GM19324 (cell line): ENCODE measurements around the gene NDUFAF8.
"Not testable (repeated sequence)": the region's sequence is repeated elsewhere in the genome, so short reads cannot be mapped to it uniquely, and the experiment has no call there.

Source experiments
- ATAC-seq: cut with Tn5 transposase; IDR thresholded peaks from one replicate; pipeline ENCODE4 v1.9.1; 2021; ENCODE audit warnings: mild to moderate bottlenecking, moderate library complexity; ENCODE audit not compliant: unreplicated experiment, low FRiP score

NDUFAF8 gene

GRCh38 chr17:81222906-81223761 lies 16.0 kb upstream of the NDUFAF8 start, which contains the start of gene CEP131:
Gene CEP131, minus strand, starts transcription at chr17:81222965. Its CDS starts 2,909 bp downstream, at chr17:81220056.
- peak; percentile 96 for ATAC-seq

- ATAC-seq: no peak
Measured at GRCh38 chr17:81223762-81224130, 15.4 kb upstream of the NDUFAF8 start.

DNA sequence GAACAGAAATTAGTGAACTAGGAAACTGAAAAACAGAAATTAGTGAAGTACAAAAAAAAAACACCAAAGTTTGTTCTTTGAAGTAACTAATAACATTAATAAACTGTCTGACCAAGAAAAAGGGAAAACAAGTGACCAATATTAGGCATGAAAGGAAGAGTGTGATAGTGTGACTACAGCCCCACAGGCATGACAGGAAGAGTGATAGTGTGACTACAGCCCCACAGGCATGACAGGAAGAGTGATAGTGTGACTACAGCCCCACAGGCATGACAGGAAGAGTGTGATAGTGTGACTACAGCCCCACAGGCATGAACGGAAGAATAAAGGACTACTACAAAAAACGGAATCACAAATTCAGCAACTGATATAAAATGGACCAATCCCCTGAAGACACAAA lies 11.5 kb upstream of the NDUFAF8 start:
- ATAC-seq: not testable (repeated sequence)

- no peak for ATAC-seq
Measured at GRCh38 chr17:81228420-81228819, 10.7 kb upstream of the NDUFAF8 start.

DNA sequence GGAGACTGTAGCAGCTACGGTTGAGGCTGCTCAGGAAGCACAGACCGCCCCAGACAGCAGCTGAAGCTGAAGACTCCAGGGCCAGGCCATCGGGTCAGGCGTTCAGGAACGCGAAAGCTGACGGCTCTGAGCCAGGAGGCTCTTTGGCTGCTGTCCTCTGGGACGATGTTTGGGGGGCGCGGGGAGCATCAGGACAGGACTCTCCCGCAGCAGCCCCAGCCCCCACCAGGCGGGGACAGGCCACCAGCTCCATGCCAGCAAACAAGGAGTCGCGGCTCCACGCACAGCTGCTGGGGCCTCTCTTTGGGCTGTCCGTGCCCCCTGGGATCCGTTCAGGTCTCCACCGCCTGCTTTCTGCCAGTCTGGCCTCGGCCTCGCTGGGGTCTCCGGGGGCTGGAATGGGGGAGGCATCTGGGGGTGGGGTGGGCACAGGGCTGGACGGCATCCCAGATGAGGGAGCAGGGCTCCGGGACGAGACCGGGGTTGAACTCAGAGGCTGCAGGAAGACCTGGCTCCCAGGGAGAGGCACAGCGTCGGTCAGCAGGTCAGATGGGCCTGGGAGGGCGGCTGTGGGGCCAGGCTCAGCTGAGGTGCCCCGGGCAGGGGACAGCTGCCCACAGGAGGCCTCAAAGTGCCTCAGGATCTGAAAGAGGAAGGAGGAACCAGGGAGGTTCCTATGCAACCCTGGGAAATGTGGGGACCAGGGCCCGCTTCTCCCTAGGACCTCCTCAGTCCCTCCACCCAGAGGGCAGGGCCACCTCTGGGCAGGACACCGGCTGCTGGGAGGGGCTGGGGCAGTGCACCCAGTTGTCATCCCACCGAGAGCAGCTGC lies 10.1 kb upstream of the NDUFAF8 start:
- no peak for ATAC-seq

DNA sequence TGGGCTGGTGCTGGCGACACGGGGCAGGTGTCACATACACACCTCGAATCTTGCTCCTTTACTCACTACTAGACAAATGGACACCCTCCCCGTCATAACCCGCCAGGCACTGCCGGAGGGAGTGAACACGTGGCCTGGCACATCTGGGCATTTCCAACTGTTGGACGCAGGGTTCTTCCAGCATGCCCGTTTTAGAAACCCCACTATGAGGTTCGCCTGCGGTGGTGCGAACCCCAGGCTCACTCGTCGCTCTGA lies 9.5 kb upstream of the NDUFAF8 start:
- ATAC-seq: no peak

DNA sequence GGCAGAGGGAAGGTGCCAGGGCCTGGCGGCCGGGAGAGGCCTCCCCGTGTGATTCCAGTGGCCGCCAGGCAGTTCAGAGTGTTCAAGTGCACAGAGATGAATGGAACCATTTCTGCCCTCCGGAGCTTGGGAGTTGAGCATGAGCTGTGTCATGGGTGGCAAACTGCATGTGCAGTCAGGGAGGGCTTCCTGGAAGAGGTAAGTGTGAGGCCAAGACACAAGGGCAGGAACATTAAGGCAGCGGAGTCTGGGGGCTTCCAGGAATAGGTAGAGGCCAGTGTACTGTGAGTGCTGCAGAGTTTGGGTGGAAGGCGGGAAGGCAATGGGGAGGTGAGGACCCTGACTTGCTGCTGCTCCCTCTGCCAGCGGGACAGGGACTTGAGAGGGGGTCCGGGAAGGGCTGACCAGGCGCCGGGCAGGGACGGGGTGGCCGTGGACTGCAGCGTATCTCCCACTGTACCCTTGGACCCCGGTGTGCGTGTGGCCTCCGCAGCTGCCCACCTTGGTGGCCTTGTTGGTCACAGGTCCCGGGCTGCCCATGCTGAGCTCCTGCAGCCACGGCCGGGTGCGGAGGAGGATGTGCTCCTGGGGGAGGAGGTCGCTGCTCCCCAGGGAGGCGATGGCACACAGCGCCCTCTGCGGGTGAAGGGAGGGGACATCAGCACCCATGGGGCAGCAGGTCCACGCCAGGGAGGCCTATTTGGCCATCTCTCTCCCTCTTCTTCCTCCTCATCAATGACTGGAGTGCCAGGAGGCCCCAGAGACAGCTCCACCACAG lies 8.9 kb upstream of the NDUFAF8 start:
- ATAC-seq: no peak

DNA sequence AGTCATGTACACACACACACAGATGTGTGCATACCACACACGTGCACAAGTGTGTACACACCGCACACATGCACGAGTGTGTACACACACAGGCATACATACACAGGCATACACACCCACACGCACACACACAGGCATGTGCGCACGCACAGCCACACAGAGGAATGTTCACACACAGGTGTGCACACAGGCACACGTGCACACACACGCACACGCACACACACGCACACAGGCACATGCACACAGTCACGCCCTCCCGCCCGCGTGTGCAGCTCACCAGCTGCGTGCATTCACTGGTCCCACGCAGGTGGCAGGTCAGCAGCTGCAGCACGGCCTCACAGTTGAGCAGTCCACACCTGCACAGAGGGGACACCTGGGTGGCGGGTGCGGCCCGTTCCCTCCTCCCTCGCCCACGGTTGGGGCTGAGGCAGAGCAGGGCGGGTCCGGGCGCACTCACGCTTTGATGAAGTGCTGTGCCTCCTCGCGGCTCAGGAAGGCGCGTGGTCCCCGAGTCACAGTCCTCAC lies 7.9 kb upstream of the NDUFAF8 start:
- ATAC-seq: no peak

- no peak for ATAC-seq
Measured at GRCh38 chr17:81231766-81232581, 7.1 kb upstream of the NDUFAF8 start.

GRCh38 chr17:81232616-81233241 lies 6.4 kb upstream of the NDUFAF8 start:
- ATAC-seq: no peak

- ATAC-seq: no peak
Measured at GRCh38 chr17:81233316-81233715, 5.8 kb upstream of the NDUFAF8 start.

DNA sequence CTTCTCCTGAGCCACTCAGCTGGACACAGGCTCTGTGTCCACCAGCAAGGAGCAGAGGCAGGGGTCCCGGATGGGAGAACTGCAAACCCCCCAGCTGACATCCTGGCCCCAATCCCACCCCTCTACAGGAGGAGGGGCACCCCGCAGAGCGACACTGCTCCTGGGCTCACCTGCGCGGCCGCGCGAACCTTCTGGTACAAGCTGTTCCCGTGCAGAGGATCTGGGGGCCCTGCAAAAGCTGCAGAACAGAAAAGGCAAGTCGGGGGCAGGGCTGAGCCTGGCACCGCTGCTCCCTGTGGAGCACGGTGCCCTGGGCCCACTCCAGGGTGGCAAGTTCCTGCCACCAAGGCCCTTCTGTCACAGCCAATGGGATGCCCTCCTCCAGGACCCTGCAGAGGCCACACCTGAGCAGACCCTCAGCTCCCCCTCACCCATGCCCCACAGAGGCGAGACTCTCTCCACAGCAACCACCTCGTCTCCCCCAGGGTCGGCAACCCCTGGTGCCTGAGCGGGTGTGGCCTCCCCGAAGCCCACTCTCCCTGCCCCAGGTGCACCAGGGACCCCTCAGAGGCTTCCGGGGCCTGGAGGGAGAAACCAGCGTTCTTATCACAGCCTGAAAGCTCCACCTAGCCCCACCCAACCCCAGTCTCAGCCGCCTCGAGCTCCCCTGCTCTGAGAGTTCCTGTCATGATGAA lies 5.2 kb upstream of the NDUFAF8 start:
- ATAC-seq: no peak

DNA sequence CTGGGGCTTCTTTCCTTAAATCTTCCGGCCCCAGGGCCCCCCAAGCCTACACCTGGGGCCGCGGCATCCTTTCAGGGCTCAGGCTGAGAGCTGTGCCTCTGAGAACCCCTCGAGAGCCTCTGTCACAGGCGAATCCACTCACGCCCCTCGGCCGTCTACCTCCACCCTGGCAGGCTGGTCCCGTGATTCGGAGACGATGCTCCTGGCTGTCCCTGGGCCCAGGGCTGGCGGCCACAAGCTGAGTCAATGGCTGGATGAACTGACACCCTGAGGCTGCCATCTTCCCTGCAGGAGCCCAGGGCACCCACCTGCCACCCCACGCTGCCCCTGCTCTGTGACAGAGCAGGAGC lies 4.6 kb upstream of the NDUFAF8 start:
- no peak for ATAC-seq

GRCh38 chr17:81234940-81235821 lies 3.9 kb upstream of the NDUFAF8 start:
- ATAC-seq: no peak

DNA sequence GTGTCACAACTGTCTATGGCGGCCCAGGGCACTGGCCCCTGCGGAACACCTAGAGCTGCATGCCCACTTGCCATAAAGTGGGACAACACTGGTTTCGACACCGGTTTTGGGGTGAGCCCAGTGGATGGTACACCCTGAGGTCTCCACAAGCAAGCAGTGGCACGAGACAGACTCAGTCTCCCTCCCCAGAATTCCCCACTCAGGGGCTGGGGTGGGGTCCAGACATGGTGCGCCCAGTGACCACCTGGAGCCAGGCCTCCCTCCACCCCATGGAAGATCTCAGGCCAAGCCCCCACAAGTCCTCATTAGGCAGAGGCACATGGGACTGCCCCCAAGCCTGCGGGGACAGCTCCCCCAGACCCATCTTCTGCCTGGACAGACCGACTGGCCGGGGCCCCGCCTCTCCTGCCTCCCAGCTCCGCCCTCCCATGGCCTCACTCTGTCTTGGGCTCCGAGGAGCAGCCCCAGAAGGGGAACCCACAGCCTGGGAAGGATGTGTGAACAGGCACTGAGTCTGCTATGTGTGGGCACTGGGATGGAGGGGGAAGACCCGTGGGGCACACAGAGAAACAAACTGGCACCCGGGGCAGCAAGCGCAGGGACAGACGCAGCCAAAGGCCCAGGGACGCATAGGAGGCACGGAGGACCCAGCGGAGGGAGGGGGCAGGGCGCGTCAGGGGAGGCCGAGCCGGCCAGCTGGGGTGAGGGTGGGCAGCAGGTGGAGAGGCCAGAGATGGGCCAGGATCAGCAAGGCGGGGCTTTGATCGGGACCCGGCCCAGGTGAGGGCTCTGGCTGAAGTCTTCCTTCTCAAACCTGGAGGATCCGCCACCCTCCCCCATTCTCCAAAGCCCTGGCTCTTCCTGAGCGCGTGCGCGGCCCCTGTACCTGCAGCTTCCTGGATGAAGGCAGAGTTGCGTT lies 3.0 kb upstream of the NDUFAF8 start:
- ATAC-seq: no peak

DNA sequence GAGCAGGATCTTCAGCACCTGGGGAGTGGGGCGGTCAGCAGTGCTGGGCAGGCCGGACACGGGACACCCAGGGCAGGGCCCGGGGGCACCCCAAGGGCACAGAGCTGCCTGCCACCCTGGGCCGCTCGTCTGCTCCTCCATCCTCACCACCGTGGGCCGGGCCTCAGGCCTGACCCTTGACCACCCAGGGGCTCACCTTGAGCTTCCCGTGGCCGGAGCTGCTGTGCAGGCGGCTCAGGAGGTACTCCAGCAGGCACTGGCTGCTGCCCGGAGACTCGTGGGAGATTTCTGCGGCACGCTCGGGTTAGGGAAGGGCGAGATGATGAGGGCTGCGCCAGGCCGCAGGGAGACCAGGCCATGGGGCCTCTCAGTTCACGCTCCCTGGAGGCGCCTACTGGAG lies 2.3 kb upstream of the NDUFAF8 start:
- ATAC-seq: no peak
